Activated CD4-positive, alpha-beta T cell treated with anti-CD3 and anti-CD28 coated beads, Interleukin-2, amount 10 ng/mL, durations not matched to agents 24 days and 14 days (primary cell): ENCODE results near the gene TKTL1. TPM values are rescaled to one million over a fixed set of nuclear protein-coding genes. Genes with fewer than 3 reads are reported as not detected.
A peak's percentile ranks its signal among the peaks of the same experiment; 100 is the strongest.

ENCODE experiments used
- DNase-seq: peaks from one replicate; pipeline ENCODE4 v3.0.0; 2022
- H3K27ac Mint-ChIP-seq: one replicate; pipeline ENCODE4 v1.8.0; 2022; ENCODE audit warnings: mild to moderate bottlenecking, mixed read lengths
- H3K27me3 Mint-ChIP-seq: one replicate; pipeline ENCODE4 v1.8.0; 2022; ENCODE audit warnings: mixed read lengths
- H3K36me3 Mint-ChIP-seq: one replicate; pipeline ENCODE4 v1.8.0; 2022; ENCODE audit warnings: low read depth, mild to moderate bottlenecking, mixed read lengths
- H3K4me1 Mint-ChIP-seq: one replicate; pipeline ENCODE4 v1.8.0; 2021; ENCODE audit warnings: mixed read lengths
- H3K4me3 Mint-ChIP-seq: one replicate; pipeline ENCODE4 v1.8.0; 2022; ENCODE audit warnings: mild to moderate bottlenecking, moderate library complexity, mixed read lengths
- H3K9me3 Mint-ChIP-seq: one replicate; pipeline ENCODE4 v1.8.0; 2021; ENCODE audit warnings: mixed read lengths
- intact Hi-C: fragments of 100-400 bp; cut with micrococcal nuclease; formaldehyde crosslinking; loops from one replicate; pipeline ENCODE4 v1.15.1; 2023
- total RNA-seq: library from RNA; stranded (reverse); gene quantifications from 2 replicates; pipeline ENCODE4 v1.2.3, GENCODE V29; 2022

The TKTL1 gene
- total RNA-seq, 1 donor from 2014 or later, result not detected

DNA sequence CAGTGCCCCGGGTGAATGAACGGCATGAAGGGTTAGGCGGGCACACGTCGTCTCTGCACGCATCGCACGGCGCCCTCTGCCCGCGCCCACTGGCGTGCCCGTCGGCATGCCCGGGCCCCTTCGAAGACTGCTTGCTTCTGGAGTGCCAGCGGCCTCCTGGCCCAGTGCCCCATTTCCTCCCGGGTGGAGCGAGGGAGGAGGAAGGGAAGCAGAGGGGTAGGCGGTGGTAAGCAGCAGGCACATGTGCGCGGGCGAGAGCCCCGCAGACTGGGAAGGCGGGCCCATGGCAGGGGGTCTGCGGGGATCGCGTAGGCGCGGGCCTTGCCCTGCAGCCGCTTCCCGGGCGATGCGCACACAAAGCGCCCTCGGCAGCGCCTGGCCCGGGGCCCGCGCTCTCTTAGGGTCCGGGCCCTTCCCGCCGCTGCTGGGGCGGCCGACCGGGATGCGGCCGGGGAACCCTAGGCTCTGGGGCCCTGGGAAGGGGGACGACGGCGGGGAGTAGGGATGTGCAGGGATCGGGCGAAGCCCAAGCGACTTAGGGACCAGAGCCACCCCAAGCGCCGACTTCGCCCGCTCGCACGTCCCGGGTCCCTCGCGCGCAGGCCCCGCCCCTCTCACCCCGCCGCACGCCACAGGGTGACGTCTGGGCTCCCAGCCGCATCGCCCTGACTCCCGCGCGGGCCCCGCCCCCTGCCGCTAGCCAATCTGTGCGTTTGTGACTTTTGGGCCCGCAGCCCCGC is 82.6 kb downstream of the TKTL1 start:
- no peak for DNase-seq
- Mint-ChIP-seq H3K36me3 (peaks cover 15% of the 10 kb centered on the region), H3K27ac (peak overlapping the region; percentile 92), H3K27me3 (no peaks in the 10 kb centered on the region), H3K9me3 (no peaks in the 10 kb centered on the region), H3K4me3 (peak overlapping the region; percentile 88), H3K4me1 (peaks cover 14% of the 10 kb centered on the region)
- intact Hi-C loops, result loop anchor here (1.0 to 10.0 kb wide), 4 partner anchors 9 to 647 kb away; partner anchors contain the start of genes F8, FAM3A, FUNDC2 and LAGE3

DNA sequence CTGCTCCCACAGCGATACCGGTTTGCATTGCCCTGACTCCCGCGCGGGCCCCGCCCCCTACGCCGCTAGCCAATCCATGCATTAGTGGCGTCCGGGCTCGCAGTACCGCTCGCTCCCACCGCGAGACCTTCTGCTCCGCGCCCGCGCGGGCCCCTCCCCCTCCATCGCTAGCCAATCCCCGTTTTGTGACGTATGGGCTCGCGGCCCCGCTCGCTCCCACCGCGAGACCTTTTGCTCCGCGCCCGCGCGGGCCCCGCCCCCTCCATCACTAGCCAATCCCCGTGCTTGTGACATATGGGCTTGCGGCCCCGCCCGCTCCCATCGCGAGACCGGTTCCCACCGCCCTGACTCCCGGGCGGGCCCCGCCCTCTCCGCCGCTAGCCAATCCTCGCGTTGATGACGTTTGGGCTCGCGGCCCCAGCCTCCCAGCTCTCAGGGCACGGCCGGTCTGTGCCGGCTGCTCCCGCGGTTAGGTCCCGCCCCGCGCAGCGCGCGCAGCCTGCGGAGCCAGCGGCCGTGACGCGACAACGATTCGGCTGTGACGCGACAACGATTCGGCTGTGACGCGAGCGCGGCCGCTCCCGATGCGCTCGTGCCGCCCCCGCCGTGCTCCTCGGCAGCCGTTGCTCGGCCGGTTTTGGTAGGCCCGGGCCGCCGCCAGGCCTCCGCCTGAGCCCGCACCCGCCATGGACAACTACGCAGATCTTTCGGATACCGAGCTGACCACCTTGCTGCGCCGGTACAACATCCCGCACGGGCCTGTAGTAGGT is 83.4 kb downstream of the TKTL1 start, which contains the start of gene EMD:
TSS of gene EMD (plus strand) at position 497 of the 770 bp plus-strand sequence. CDS start at position 687, 190 bp downstream.
- peak; percentile 98 for DNase-seq
- no peaks in the 10 kb centered on the region for H3K27me3 Mint-ChIP-seq
- intact Hi-C loops, result loop anchor here (1.0 to 10.0 kb wide), 4 partner anchors 10 to 646 kb away; partner anchors contain the start of genes F8, FAM3A, FUNDC2 and LAGE3
- H3K27ac Mint-ChIP-seq, result peak within 1 kb of the TSS; percentile 92
- peak within 1 kb of the TSS; percentile 88 for H3K4me3 Mint-ChIP-seq
- H3K36me3 Mint-ChIP-seq, result peaks cover 15% of the 10 kb centered on the region
- no peaks in the 10 kb centered on the region for H3K9me3 Mint-ChIP-seq
- peaks cover 14% of the 10 kb centered on the region for H3K4me1 Mint-ChIP-seq

DNA sequence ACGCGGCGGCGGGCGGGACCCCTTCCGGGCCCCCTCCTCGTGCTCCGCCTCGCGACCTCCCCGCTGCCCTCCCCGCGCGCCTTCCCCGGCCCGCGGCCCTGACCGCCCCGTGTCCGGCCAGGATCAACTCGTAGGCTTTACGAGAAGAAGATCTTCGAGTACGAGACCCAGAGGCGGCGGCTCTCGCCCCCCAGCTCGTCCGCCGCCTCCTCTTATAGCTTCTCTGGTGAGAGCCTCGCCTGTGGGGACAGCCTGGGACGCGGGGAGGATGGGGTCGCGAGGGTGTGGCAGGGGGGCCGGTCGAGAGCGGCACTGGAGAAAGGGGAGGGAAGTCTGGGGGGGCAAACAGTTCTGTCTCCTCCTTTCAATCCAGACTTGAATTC is 84.0 kb downstream of the TKTL1 start:
- Mint-ChIP-seq H3K4me1 (peaks cover 14% of the 10 kb centered on the region), H3K27ac (peak overlapping the region; percentile 84), H3K27me3 (no peaks in the 10 kb centered on the region), H3K9me3 (no peaks in the 10 kb centered on the region), H3K4me3 (peak overlapping the region; percentile 88), H3K36me3 (peaks cover 15% of the 10 kb centered on the region)
- intact Hi-C loops, result loop anchor here (5.0 to 10.0 kb wide), 3 partner anchors 98 to 645 kb away; partner anchors contain the start of genes F8, FAM3A, FUNDC2 and LAGE3
- no peak for DNase-seq

Other genes starting within 250 kb of the TKTL1 start
- gene MECP2, start 198.1 kb upstream of the TKTL1 start, total RNA-seq, result 55.1 and 58.8 TPM in 2 replicates
- not detected in 2 replicates for gene OPN1LW, start 151.6 kb upstream of the TKTL1 start, total RNA-seq
- gene OPN1MW, start 113.2 kb upstream of the TKTL1 start, total RNA-seq, result not detected in 2 replicates
- gene OPN1MW2, start 76.0 kb upstream of the TKTL1 start, total RNA-seq, result not detected in 2 replicates
- gene OPN1MW3, start 38.2 kb upstream of the TKTL1 start, total RNA-seq, result not detected in 2 replicates
- gene TEX28, start 671 bp upstream of the TKTL1 start, total RNA-seq, result not detected in 2 replicates
- gene FLNA, start 78.8 kb downstream of the TKTL1 start, total RNA-seq, result 824 and 840 TPM in 2 replicates
- 91.7 and 92.8 TPM in 2 replicates for gene EMD, start 83.5 kb downstream of the TKTL1 start, total RNA-seq
- 2,338 and 2,364 TPM in 2 replicates for gene RPL10, start 102.6 kb downstream of the TKTL1 start, total RNA-seq
- gene DNASE1L1, start 113.5 kb downstream of the TKTL1 start, total RNA-seq, result 13.5 and 13.8 TPM in 2 replicates
- gene TAFAZZIN, start 115.7 kb downstream of the TKTL1 start, total RNA-seq, result 65.5 and 66.0 TPM in 2 replicates
- 43.5 and 43.6 TPM in 2 replicates for gene ATP6AP1, start 132.9 kb downstream of the TKTL1 start, total RNA-seq
- gene GDI1, start 141.4 kb downstream of the TKTL1 start, total RNA-seq, result 118 and 120 TPM in 2 replicates
- gene FAM50A, start 148.3 kb downstream of the TKTL1 start, total RNA-seq, result 85.4 and 85.9 TPM in 2 replicates
- 48.3 and 55.9 TPM in 2 replicates for gene PLXNA3, start 162.5 kb downstream of the TKTL1 start, total RNA-seq
- gene LAGE3, start 183.5 kb downstream of the TKTL1 start, total RNA-seq, result 53.0 and 53.1 TPM in 2 replicates
- 54.8 and 57.3 TPM in 2 replicates for gene UBL4A, start 190.8 kb downstream of the TKTL1 start, total RNA-seq
- 18.2 and 20.8 TPM in 2 replicates for gene SLC10A3, start 194.8 kb downstream of the TKTL1 start, total RNA-seq
- gene FAM3A, start 220.4 kb downstream of the TKTL1 start, total RNA-seq, result 36.5 and 38.0 TPM in 2 replicates